ENCODE data around the gene OR9A4.

OR9A4 gene

GRCh38 chr7:141944811-141945210 lies 28.6 kb downstream of the OR9A4 start:
- no peak overlapping the region for H3K27ac ChIP-seq (ENCODE audit: extremely low read depth, low read depth, low read length)
- H3K36me3 ChIP-seq (ENCODE audit: control insufficient read depth in 2 of 2, insufficient read depth in 1 of 2, low read length in 2 of 2) = no peaks in the 10 kb centered on the region
- POLR2A ChIA-PET = no interaction called here
- TF ChIP-seq ZNF701 (tag by site-specific recombination; IDR thresholded peaks at IDR 0.05) = no peak
- TF ChIP-seq ZNF560 (tag by site-specific recombination; IDR thresholded peaks at IDR 0.05; ENCODE audit: borderline replicate concordance) = no peak
- TF ChIP-seq ZBTB7A (tag by site-specific recombination; IDR thresholded peaks at IDR 0.05; ENCODE audit: low read depth) = no peak
- TF ChIP-seq SP7 (tag by site-specific recombination; IDR thresholded peaks at IDR 0.05) = no peak
- TF ChIP-seq ZNF785 (tag by site-specific recombination; IDR thresholded peaks at IDR 0.05) = no peak
- no peak for TF ChIP-seq ZNF473 (tag by site-specific recombination; IDR thresholded peaks at IDR 0.05)
- no peak for TF ChIP-seq ZBTB11 (tag by site-specific recombination; conservative IDR thresholded peaks at IDR 0.05; ENCODE audit: low read depth)
- no peak for TF ChIP-seq GLIS1 (tag by site-specific recombination; IDR thresholded peaks at IDR 0.05)
- H3K9me3 ChIP-seq (ENCODE audit: control insufficient read depth, insufficient read depth, low read depth, low read length) = no peaks in the 10 kb centered on the region
- H3K4me1 ChIP-seq (ENCODE audit: control insufficient read depth, insufficient read depth, low read length) = no peaks in the 10 kb centered on the region
- CTCF ChIA-PET = no interaction called here
- no peak overlapping the region for H3K4me3 ChIP-seq (ENCODE audit: low read depth, low read length)

- H3K4me3 ChIP-seq (ENCODE audit: low read depth, low read length) = no peak overlapping the region
- ChIA-PET POLR2A (no interaction called here), CTCF (no interaction called here)
- no peaks in the 10 kb centered on the region for H3K9me3 ChIP-seq (ENCODE audit: control insufficient read depth, insufficient read depth, low read depth, low read length)
- TF ChIP-seq, protein P1, sequence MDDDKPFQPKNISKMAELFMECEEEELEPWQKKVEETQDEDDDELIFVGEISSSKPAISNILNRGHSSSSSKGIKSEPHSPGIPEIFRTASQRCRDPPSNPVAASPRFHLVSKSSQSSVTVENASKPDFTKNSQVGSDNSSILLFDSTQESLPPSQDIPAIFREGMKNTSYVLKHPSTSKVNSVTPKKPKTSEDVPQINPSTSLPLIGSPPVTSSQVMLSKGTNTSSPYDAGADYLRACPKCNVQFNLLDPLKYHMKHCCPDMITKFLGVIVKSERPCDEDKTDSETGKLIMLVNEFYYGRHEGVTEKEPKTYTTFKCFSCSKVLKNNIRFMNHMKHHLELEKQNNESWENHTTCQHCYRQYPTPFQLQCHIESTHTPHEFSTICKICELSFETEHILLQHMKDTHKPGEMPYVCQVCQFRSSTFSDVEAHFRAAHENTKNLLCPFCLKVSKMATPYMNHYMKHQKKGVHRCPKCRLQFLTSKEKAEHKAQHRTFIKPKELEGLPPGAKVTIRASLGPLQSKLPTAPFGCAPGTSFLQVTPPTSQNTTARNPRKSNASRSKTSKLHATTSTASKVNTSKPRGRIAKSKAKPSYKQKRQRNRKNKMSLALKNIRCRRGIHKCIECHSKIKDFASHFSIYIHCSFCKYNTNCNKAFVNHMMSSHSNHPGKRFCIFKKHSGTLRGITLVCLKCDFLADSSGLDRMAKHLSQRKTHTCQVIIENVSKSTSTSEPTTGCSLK (tag by site-specific recombination; IDR thresholded peaks at IDR 0.05) = no peak
- TF ChIP-seq HOXD13 (CRISPR knock-in tag; IDR thresholded peaks at IDR 0.05; ENCODE audit: borderline replicate concordance) = no peak
- TF ChIP-seq ZNF366 (tag by site-specific recombination; conservative IDR thresholded peaks at IDR 0.05) = no peak
- no peak for TF ChIP-seq SP2 (tag by site-specific recombination; IDR thresholded peaks at IDR 0.05)
- no peak for TF ChIP-seq ZNF768 (tag by site-specific recombination; IDR thresholded peaks at IDR 0.05)
- TF ChIP-seq ZNF23 (tag by site-specific recombination; IDR thresholded peaks at IDR 0.05; ENCODE audit: borderline replicate concordance) = no peak
- no peak for TF ChIP-seq TCF7L2 (IDR thresholded peaks at IDR 0.05; ENCODE audit: borderline replicate concordance, low read depth, low read length)
- H3K27ac ChIP-seq (ENCODE audit: extremely low read depth, low read depth, low read length) = no peak overlapping the region
- no peaks in the 10 kb centered on the region for H3K4me1 ChIP-seq (ENCODE audit: control insufficient read depth, insufficient read depth, low read length)
- no peaks in the 10 kb centered on the region for H3K36me3 ChIP-seq (ENCODE audit: control insufficient read depth in 2 of 2, insufficient read depth in 1 of 2, low read length in 2 of 2)
Observed at GRCh38 chr7:141945356-141945755, 29.2 kb downstream of the OR9A4 start.

- Histone ChIP-seq H3K36me3 (ENCODE audit: control insufficient read depth in 2 of 2, insufficient read depth in 1 of 2, low read length in 2 of 2) (no peaks in the 10 kb centered on the region), H3K9me3 (ENCODE audit: control insufficient read depth, insufficient read depth, low read depth, low read length) (no peaks in the 10 kb centered on the region), H3K27ac (ENCODE audit: extremely low read depth, low read depth, low read length) (no peak within 1 kb of the TSS), H3K4me1 (ENCODE audit: control insufficient read depth, insufficient read depth, low read length) (no peaks in the 10 kb centered on the region), H3K4me3 (ENCODE audit: low read depth, low read length) (no peak within 1 kb of the TSS)
- no peak for TF ChIP-seq ZNF121 (tag by site-specific recombination; IDR thresholded peaks at IDR 0.05)
- TF ChIP-seq, protein P2, sequence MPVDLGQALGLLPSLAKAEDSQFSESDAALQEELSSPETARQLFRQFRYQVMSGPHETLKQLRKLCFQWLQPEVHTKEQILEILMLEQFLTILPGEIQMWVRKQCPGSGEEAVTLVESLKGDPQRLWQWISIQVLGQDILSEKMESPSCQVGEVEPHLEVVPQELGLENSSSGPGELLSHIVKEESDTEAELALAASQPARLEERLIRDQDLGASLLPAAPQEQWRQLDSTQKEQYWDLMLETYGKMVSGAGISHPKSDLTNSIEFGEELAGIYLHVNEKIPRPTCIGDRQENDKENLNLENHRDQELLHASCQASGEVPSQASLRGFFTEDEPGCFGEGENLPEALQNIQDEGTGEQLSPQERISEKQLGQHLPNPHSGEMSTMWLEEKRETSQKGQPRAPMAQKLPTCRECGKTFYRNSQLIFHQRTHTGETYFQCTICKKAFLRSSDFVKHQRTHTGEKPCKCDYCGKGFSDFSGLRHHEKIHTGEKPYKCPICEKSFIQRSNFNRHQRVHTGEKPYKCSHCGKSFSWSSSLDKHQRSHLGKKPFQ (tag by site-specific recombination; IDR thresholded peaks at IDR 0.05) = no peak
- ChIA-PET CTCF (interaction anchor here (0.5 to 0.6 kb wide), 2 partner anchors 8 to 161 kb away, joined by 3 to 4 read pairs; no protein-coding TSS in a partner anchor), POLR2A (no interaction called here)
Observed at GRCh38 chr7:141946796-141947195, 30.6 kb downstream of the OR9A4 start, which contains the start of gene CLEC5A. CLEC5A (minus strand) TSS chr7:141946974; CDS start chr7:141946292, 682 bp downstream.

All from HEK293 (cell line).